Activated T-cell treated with anti-CD3 and anti-CD28 coated beads, Interleukin-2, amount 50 U/mL, for 72 hours (primary cell): ENCODE measurements around the gene B4GALNT1. TPM values are rescaled to one million over a fixed set of nuclear protein-coding genes. Genes with fewer than 3 reads are reported as not detected.

Source experiments
- ATAC-seq, 2 donors: fragments of 150-1000 bp; cut with Tn5 transposase; replicated peaks in 1 of 2; 2 replicates each; pipeline ENCODE4 v1.10.0; 2021; ENCODE audit warnings: moderate library complexity in 2 of 2, mild to moderate bottlenecking in 1 of 2
- DNase-seq, 2 donors: peaks; one replicate each; pipeline ENCODE4 v3.0.0; 2021 to 2022; ENCODE audit warnings: mixed read lengths in 1 of 2
- H3K27ac Mint-ChIP-seq: one replicate; pipeline ENCODE4 v1.8.0; 2022; ENCODE audit warnings: mild to moderate bottlenecking, moderate library complexity, mixed read lengths
- H3K27me3 Mint-ChIP-seq: one replicate; pipeline ENCODE4 v1.8.0; 2022; ENCODE audit warnings: low read depth, mixed read lengths
- H3K36me3 Mint-ChIP-seq, 2 donors: one replicate each; pipeline ENCODE4 v1.8.0; 2022; ENCODE audit warnings: mixed read lengths in 2 of 2, mild to moderate bottlenecking in 1 of 2; ENCODE audit not compliant: insufficient read depth in 2 of 2
- H3K4me1 Mint-ChIP-seq: one replicate; pipeline ENCODE4 v1.8.0; 2022; ENCODE audit warnings: low read depth, mixed read lengths
- H3K4me3 Mint-ChIP-seq, 2 donors: one replicate each; pipeline ENCODE4 v1.8.0; 2022; ENCODE audit warnings: mild to moderate bottlenecking in 2 of 2, mixed read lengths in 2 of 2, moderate library complexity in 2 of 2
- H3K9me3 Mint-ChIP-seq, 2 donors: one replicate each; pipeline ENCODE4 v1.8.0; 2022; ENCODE audit warnings: mixed read lengths in 2 of 2
- total RNA-seq, 2 donors: library from RNA; stranded (reverse); gene quantifications; one replicate each; pipeline ENCODE4 v1.2.3, GENCODE V29; 2022

The B4GALNT1 gene
- total RNA-seq, 2 donors from 2014 or later: 2.5 to 3.8 TPM

- DNase-seq (no peak), ATAC-seq (no peak)
- peaks cover 60% of the 10 kb centered on the region for H3K27me3 Mint-ChIP-seq
- H3K4me1 Mint-ChIP-seq: peaks cover 26% of the 10 kb centered on the region
- H3K9me3 Mint-ChIP-seq: no peaks in the 10 kb centered on the region
- H3K27ac Mint-ChIP-seq: no peak overlapping the region
- peak overlapping the region in 1 of 2 donors; percentile 86 for H3K4me3 Mint-ChIP-seq
- no peaks in the 10 kb centered on the region for H3K36me3 Mint-ChIP-seq
Measured at GRCh38 chr12:57630891-57631433, 2.0 kb downstream of the B4GALNT1 start.

- no peak overlapping the region for H3K27ac Mint-ChIP-seq
- H3K4me3 Mint-ChIP-seq: no peak overlapping the region
- H3K36me3 Mint-ChIP-seq: no peaks in the 10 kb centered on the region
- peaks cover 70% of the 10 kb centered on the region for H3K27me3 Mint-ChIP-seq
- no peaks in the 10 kb centered on the region for H3K9me3 Mint-ChIP-seq
- peaks cover 28% of the 10 kb centered on the region for H3K4me1 Mint-ChIP-seq
- DNase-seq: no peak
- ATAC-seq: no peak
Measured at GRCh38 chr12:57629897-57630471, 3.0 kb downstream of the B4GALNT1 start.

GRCh38 chr12:57628280-57629191, 4.5 kb downstream of the B4GALNT1 start:
- H3K9me3 Mint-ChIP-seq: no peaks in the 10 kb centered on the region
- ATAC-seq: no peak
- peaks cover 83% of the 10 kb centered on the region for H3K27me3 Mint-ChIP-seq
- DNase-seq: no peak
- no peak overlapping the region for H3K27ac Mint-ChIP-seq
- H3K4me3 Mint-ChIP-seq: peak overlapping the region in 1 of 2 donors; percentile 50
- H3K36me3 Mint-ChIP-seq: no peaks in the 10 kb centered on the region
- H3K4me1 Mint-ChIP-seq: peaks cover 27% of the 10 kb centered on the region

- DNase-seq: peak; percentile 41 to 60
- H3K9me3 Mint-ChIP-seq: no peaks in the 10 kb centered on the region
- ATAC-seq: peak; percentile 62 to 67
- peaks cover 87% of the 10 kb centered on the region for H3K27me3 Mint-ChIP-seq
- no peak overlapping the region for H3K27ac Mint-ChIP-seq
- peaks cover 22% of the 10 kb centered on the region for H3K4me1 Mint-ChIP-seq
- H3K36me3 Mint-ChIP-seq: no peaks in the 10 kb centered on the region
- peak overlapping the region; percentile 50 to 68 for H3K4me3 Mint-ChIP-seq
Measured at GRCh38 chr12:57627501-57628279, 5.3 kb downstream of the B4GALNT1 start.

- H3K4me3 Mint-ChIP-seq: peak overlapping the region in 1 of 2 donors; percentile 50
- H3K36me3 Mint-ChIP-seq: no peaks in the 10 kb centered on the region
- ATAC-seq (no peak), DNase-seq (no peak)
- H3K27ac Mint-ChIP-seq: no peak overlapping the region
- no peaks in the 10 kb centered on the region for H3K9me3 Mint-ChIP-seq
- peaks cover 94% of the 10 kb centered on the region for H3K27me3 Mint-ChIP-seq
- H3K4me1 Mint-ChIP-seq: peaks cover 23% of the 10 kb centered on the region
Measured at GRCh38 chr12:57626921-57627445, 6.0 kb downstream of the B4GALNT1 start.

- no peak for ATAC-seq
- no peak for DNase-seq
- Mint-ChIP-seq H3K4me3 (no peak overlapping the region), H3K4me1 (peaks cover 25% of the 10 kb centered on the region), H3K36me3 (no peaks in the 10 kb centered on the region), H3K27ac (no peak overlapping the region), H3K27me3 (peaks cover 97% of the 10 kb centered on the region), H3K9me3 (no peaks in the 10 kb centered on the region)
Measured at GRCh38 chr12:57626111-57626920, 6.7 kb downstream of the B4GALNT1 start.

GRCh38 chr12:57625261-57626032, 7.6 kb downstream of the B4GALNT1 start:
- Mint-ChIP-seq H3K4me3 (no peak overlapping the region), H3K4me1 (peaks cover 33% of the 10 kb centered on the region), H3K9me3 (no peaks in the 10 kb centered on the region), H3K27ac (no peak overlapping the region), H3K36me3 (no peaks in the 10 kb centered on the region), H3K27me3 (peaks cover 97% of the 10 kb centered on the region)
- DNase-seq: no peak
- ATAC-seq: no peak

GRCh38 chr12:57624441-57625220, 8.4 kb downstream of the B4GALNT1 start:
- H3K4me1 Mint-ChIP-seq: peaks cover 38% of the 10 kb centered on the region

GRCh38 chr12:57623811-57624390, 9.1 kb downstream of the B4GALNT1 start:
- Mint-ChIP-seq H3K27ac (no peak overlapping the region), H3K36me3 (no peaks in the 10 kb centered on the region), H3K9me3 (no peaks in the 10 kb centered on the region), H3K27me3 (peaks cover 95% of the 10 kb centered on the region), H3K4me1 (peaks cover 44% of the 10 kb centered on the region), H3K4me3 (no peak overlapping the region)
- DNase-seq: no peak
- ATAC-seq: no peak

More at GRCh38 chr12:57624441-57625220, 8.4 kb downstream of the B4GALNT1 start:
- no peak overlapping the region for H3K27ac Mint-ChIP-seq
- no peak overlapping the region for H3K4me3 Mint-ChIP-seq
- no peaks in the 10 kb centered on the region for H3K36me3 Mint-ChIP-seq
- H3K9me3 Mint-ChIP-seq: no peaks in the 10 kb centered on the region
- ATAC-seq: no peak
- no peak for DNase-seq
- peaks cover 96% of the 10 kb centered on the region for H3K27me3 Mint-ChIP-seq

GRCh38 chr12:57623385-57623784, 9.6 kb downstream of the B4GALNT1 start:
- DNase-seq (no peak), ATAC-seq (no peak)
- Mint-ChIP-seq H3K27ac (no peak overlapping the region), H3K4me3 (no peak overlapping the region), H3K4me1 (peaks cover 46% of the 10 kb centered on the region), H3K27me3 (peaks cover 93% of the 10 kb centered on the region), H3K36me3 (no peaks in the 10 kb centered on the region), H3K9me3 (no peaks in the 10 kb centered on the region)
